Measurements from ENCODE around the gene XYLB.

The XYLB gene

GRCh38 chr3:38345879-38346586, 552 bp upstream of the XYLB start:
- no peaks in the 10 kb centered on the region for H3K9me3 ChIP-seq (ENCODE audit: control insufficient read depth, insufficient read depth, low read length)
- H3K27ac ChIP-seq (ENCODE audit: low read depth, low read length), result no peak overlapping the region
- H3K4me1 ChIP-seq (ENCODE audit: control insufficient read depth, low read length), result peaks cover 20% of the 10 kb centered on the region
- peaks cover 22% of the 10 kb centered on the region for H3K79me2 ChIP-seq (ENCODE audit: control insufficient read depth, low read length)
- TF ChIP-seq CTCF (IDR thresholded peaks at IDR 0.05; ENCODE audit: low read depth, low read length, poor library complexity, severe bottlenecking), result no peak
- no peak for TF ChIP-seq EZH2phosphoT487 (IDR thresholded peaks at IDR 0.05; ENCODE audit: borderline replicate concordance, low read length)
- H3K4me3 ChIP-seq (ENCODE audit: low read length), result peak overlapping the region; percentile 85
- H4K20me1 ChIP-seq (ENCODE audit: control insufficient read depth, insufficient read depth, low read depth, low read length), result no peaks in the 10 kb centered on the region
- no peaks in the 10 kb centered on the region for H3K9me2 ChIP-seq (replicated peaks; ENCODE audit: control insufficient read depth, low read length)
- H3F3A ChIP-seq (ENCODE audit: control insufficient read depth, insufficient read depth), result no peaks in the 10 kb centered on the region
- peak overlapping the region; percentile 83 for H3K4me2 ChIP-seq (ENCODE audit: low read length)
- H3K36me3 ChIP-seq (ENCODE audit: control insufficient read depth, low read length), result peaks cover 14% of the 10 kb centered on the region; the same call in 1 of the 2 replicates
- no peaks in the 10 kb centered on the region for H3K27me3 ChIP-seq (ENCODE audit: control insufficient read depth, low read length)

DNA sequence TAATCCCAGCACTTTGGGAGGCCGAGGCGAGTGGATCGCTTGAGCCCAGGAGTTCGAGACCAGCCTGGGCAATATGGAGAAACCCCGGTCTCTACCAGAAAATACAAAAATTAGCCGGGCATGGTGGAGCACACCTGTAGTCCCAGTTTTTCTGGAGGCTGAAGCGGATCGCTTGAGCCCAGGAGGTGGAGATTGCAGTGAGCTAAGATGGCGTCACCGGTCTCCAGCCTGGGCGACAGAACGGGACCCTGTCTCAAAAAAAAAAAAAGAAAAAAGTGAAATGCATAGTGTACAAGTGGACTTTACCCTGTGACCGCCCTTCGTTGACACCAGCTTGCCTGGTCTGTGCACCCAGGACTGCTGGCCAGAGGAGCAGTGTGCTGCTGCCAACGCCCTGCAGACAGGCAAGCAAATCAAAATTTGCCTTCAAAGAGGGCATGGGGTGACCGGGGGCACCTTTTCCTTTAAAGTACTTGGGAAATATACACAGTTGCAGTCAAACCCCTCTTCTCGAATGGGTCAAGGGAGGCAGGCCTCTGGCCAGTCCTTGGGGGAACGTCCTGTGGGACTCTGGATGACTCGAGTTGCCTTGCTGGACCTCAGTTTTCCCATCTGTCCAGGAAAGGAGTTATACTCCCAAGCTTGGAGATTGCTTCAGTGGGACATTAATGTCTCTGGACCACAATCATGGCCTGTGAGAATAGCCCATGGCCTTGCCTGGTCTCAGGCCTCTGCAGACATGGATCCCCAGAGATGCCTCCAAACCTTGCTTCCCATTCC, 1.0 kb downstream of the XYLB start:
- H3K36me3 ChIP-seq (ENCODE audit: control insufficient read depth, low read length), result peaks cover 26% of the 10 kb centered on the region
- H4K20me1 ChIP-seq (ENCODE audit: control insufficient read depth, insufficient read depth, low read depth, low read length), result no peaks in the 10 kb centered on the region
- peak overlapping the region; percentile 83 for H3K4me2 ChIP-seq (ENCODE audit: low read length)
- H3K27ac ChIP-seq (ENCODE audit: low read depth, low read length), result no peak overlapping the region
- no peaks in the 10 kb centered on the region for H3K9me2 ChIP-seq (replicated peaks; ENCODE audit: control insufficient read depth, low read length)
- H3F3A ChIP-seq (ENCODE audit: control insufficient read depth, insufficient read depth), result no peaks in the 10 kb centered on the region
- TF ChIP-seq EZH2phosphoT487 (IDR thresholded peaks at IDR 0.05; ENCODE audit: borderline replicate concordance, low read length) (no peak), CTCF (IDR thresholded peaks at IDR 0.05; ENCODE audit: low read depth, low read length, poor library complexity, severe bottlenecking) (no peak)
- peak overlapping the region; percentile 85 for H3K4me3 ChIP-seq (ENCODE audit: low read length)
- H3K9me3 ChIP-seq (ENCODE audit: control insufficient read depth, insufficient read depth, low read length), result no peaks in the 10 kb centered on the region
- peaks cover 20% of the 10 kb centered on the region for H3K4me1 ChIP-seq (ENCODE audit: control insufficient read depth, low read length)
- H3K79me2 ChIP-seq (ENCODE audit: control insufficient read depth, low read length), result peaks cover 22% of the 10 kb centered on the region
- H3K27me3 ChIP-seq (ENCODE audit: control insufficient read depth, low read length), result no peaks in the 10 kb centered on the region

DNA sequence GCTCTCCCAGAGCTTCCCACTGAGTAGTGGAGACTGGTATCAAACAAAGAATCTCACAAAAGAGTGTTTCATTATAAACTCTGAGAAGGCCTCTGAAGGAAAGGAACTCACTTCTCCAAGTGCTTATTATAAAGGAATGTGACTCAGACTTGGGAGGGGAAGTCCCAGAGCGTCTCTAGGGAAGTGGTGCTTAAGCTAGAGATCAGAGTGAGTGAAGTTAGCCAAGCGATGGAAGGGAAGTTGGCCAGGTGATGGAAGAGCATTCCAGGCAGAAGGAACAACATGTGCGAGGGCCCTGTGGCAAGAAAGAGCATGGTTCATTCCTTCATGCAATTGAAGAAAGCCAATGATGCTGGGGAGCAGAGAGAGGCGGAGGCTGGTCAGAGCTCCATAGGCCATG, 2.3 kb downstream of the XYLB start:
- peaks cover 22% of the 10 kb centered on the region for H3K79me2 ChIP-seq (ENCODE audit: control insufficient read depth, low read length)
- no peak overlapping the region for H3K27ac ChIP-seq (ENCODE audit: low read depth, low read length)
- H3K27me3 ChIP-seq (ENCODE audit: control insufficient read depth, low read length), result no peaks in the 10 kb centered on the region
- H3K4me2 ChIP-seq (ENCODE audit: low read length), result peak overlapping the region; percentile 83; the same call in 1 of the 2 replicates
- TF ChIP-seq EZH2phosphoT487 (IDR thresholded peaks at IDR 0.05; ENCODE audit: borderline replicate concordance, low read length) (no peak), CTCF (IDR thresholded peaks at IDR 0.05; ENCODE audit: low read depth, low read length, poor library complexity, severe bottlenecking) (no peak)
- no peaks in the 10 kb centered on the region for H3K9me2 ChIP-seq (replicated peaks; ENCODE audit: control insufficient read depth, low read length)
- H4K20me1 ChIP-seq (ENCODE audit: control insufficient read depth, insufficient read depth, low read depth, low read length), result no peaks in the 10 kb centered on the region
- H3K4me1 ChIP-seq (ENCODE audit: control insufficient read depth, low read length), result peaks cover 20% of the 10 kb centered on the region
- H3K4me3 ChIP-seq (ENCODE audit: low read length), result no peak overlapping the region
- H3K9me3 ChIP-seq (ENCODE audit: control insufficient read depth, insufficient read depth, low read length), result no peaks in the 10 kb centered on the region
- H3F3A ChIP-seq (ENCODE audit: control insufficient read depth, insufficient read depth), result no peaks in the 10 kb centered on the region
- peaks cover 26% of the 10 kb centered on the region for H3K36me3 ChIP-seq (ENCODE audit: control insufficient read depth, low read length)

Measured in DOHH2 (cell line).